ENCODE results near the gene SDCBP2. TPM values are rescaled to one million over a fixed set of nuclear protein-coding genes. Genes with fewer than 3 reads are reported as not detected.

Gene SDCBP2
- total and polyA plus RNA-seq, 2 experiments from 2014 or later, result 3.2 to 5.3 TPM

GRCh38 chr20:1305712-1306111 lies 23.2 kb downstream of the SDCBP2 start:
- ATAC-seq, result no peak
- H3F3A ChIP-seq (replicated peaks; ENCODE audit: low read depth), result no peaks in the 10 kb centered on the region
- no peaks in the 10 kb centered on the region for H3K79me2 ChIP-seq (replicated peaks; ENCODE audit: insufficient read depth)
- DNase-seq (ENCODE audit: low spot score), result no peak
- no peaks in the 10 kb centered on the region for H3K9me2 ChIP-seq (ENCODE audit: insufficient read depth)
- no peak overlapping the region for H3K27ac Mint-ChIP-seq
- no peak overlapping the region for H3K4me3 ChIP-seq
- H3K4me1 ChIP-seq (ENCODE audit: insufficient read depth), result 0 out of 2 replicates have a peak, but pooled peaks cover 5% of the 10 kb centered on the region
- H3K36me3 ChIP-seq (ENCODE audit: insufficient read depth), result no peaks in the 10 kb centered on the region
- H3K4me2 ChIP-seq, result no peak overlapping the region
- no peak overlapping the region for H2AFZ ChIP-seq
- no peaks in the 10 kb centered on the region for H3K9me3 Mint-ChIP-seq
- H3K36me3 Mint-ChIP-seq (ENCODE audit: low read depth), result peaks cover 3% of the 10 kb centered on the region; the same call in 2 of the 3 replicates
- H3K27ac ChIP-seq (ENCODE audit: low read depth), result no peak overlapping the region
- H3K27me3 ChIP-seq (ENCODE audit: insufficient read depth), result no peaks in the 10 kb centered on the region
- no peak for TF ChIP-seq NANOG (IDR thresholded peaks at IDR 0.05; ENCODE audit: borderline replicate concordance)
- TF ChIP-seq ZNF114 (CRISPR knock-in tag; IDR thresholded peaks at IDR 0.05), result no peak
- no peak for TF ChIP-seq EZH2phosphoT487 (IDR thresholded peaks at IDR 0.05; ENCODE audit: unreplicated experiment)
- TF ChIP-seq EZH2 (IDR thresholded peaks at IDR 0.05; ENCODE audit: low read depth, unreplicated experiment), result no peak
- no peak for TF ChIP-seq CTCF (conservative IDR thresholded peaks at IDR 0.05; ENCODE audit: low read depth in 2 of 2)
- TF ChIP-seq CREB1 (CRISPR knock-in tag; IDR thresholded peaks at IDR 0.05; ENCODE audit: low read depth), result no peak
- no peak for TF ChIP-seq POLR2AphosphoS5 (IDR thresholded peaks at IDR 0.05; ENCODE audit: low read depth)
- TF ChIP-seq JUNB (IDR thresholded peaks at IDR 0.05; ENCODE audit: unreplicated experiment), result no peak
- no peak for TF ChIP-seq ETS1 (IDR thresholded peaks at IDR 0.05)
- no peak for TF ChIP-seq ZNF462 (CRISPR knock-in tag; IDR thresholded peaks at IDR 0.05)
- no peak for TF ChIP-seq STAT1 (IDR thresholded peaks at IDR 0.05; ENCODE audit: unreplicated experiment)
- no peak for TF ChIP-seq ZNF331 (CRISPR knock-in tag; IDR thresholded peaks at IDR 0.05; ENCODE audit: low read depth)
- TF ChIP-seq REST (IDR thresholded peaks at IDR 0.05; ENCODE audit: unreplicated experiment), result no peak
- H3K4me3 Mint-ChIP-seq, result no peak overlapping the region; the same call in 2 of the 3 replicates
- H4K20me1 ChIP-seq (replicated peaks; ENCODE audit: insufficient read depth), result no peaks in the 10 kb centered on the region
- H3K4me1 Mint-ChIP-seq, result peaks cover 21% of the 10 kb centered on the region
- H3K27me3 Mint-ChIP-seq (ENCODE audit: insufficient read depth, low read depth, poor library complexity), result peaks cover 8% of the 10 kb centered on the region

Measured in GM23338 (cell line).